Fibroblast of peridontal ligament (primary cell): ENCODE data around the gene RNASE9.
"Not testable (repeated sequence)": the region's sequence is repeated elsewhere in the genome, so short reads cannot be mapped to it uniquely, and the experiment has no call there.

ENCODE experiments used
- DNase-seq: peaks from one replicate; pipeline ENCODE4 v3.0.0-alpha.2; 2010; ENCODE audit errors: extremely low read depth

Gene RNASE9

GRCh38 chr14:20516921-20517320 lies 43.9 kb downstream of the RNASE9 start:
- peak; percentile 65 for DNase-seq

GRCh38 chr14:20515846-20516245 lies 45.0 kb downstream of the RNASE9 start:
- peak; percentile 43 for DNase-seq

GRCh38 chr14:20512177-20512905 lies 48.5 kb downstream of the RNASE9 start:
- no peak for DNase-seq

- no peak for DNase-seq
These were observed 52.5 kb downstream of the RNASE9 start for GRCh38 chr14:20508367-20508766.

GRCh38 chr14:20507537-20507936 lies 53.3 kb downstream of the RNASE9 start:
- DNase-seq: not testable (repeated sequence)

GRCh38 chr14:20506752-20507151 lies 54.1 kb downstream of the RNASE9 start:
- DNase-seq: not testable (repeated sequence)

- not testable (repeated sequence) for DNase-seq
These were observed 54.6 kb downstream of the RNASE9 start for GRCh38 chr14:20506276-20506675.
